HEK293 (cell line): ENCODE results near the gene INO80C.

ENCODE experiments used
- CTCF ChIA-PET: fragments of 350-600 bp; formaldehyde crosslinking; extraction: SDS; loops from one replicate; lab custom pipeline; 2021; ENCODE audit warnings: antibody characterized with exemption; lab: Yijun Ruan, JAX
- POLR2A ChIA-PET: fragments of 300-600 bp; formaldehyde crosslinking; extraction: SDS; loops from one replicate; lab custom pipeline; 2020; ENCODE audit warnings: antibody characterized with exemption, inconsistent platforms; lab: Yijun Ruan, JAX
- H3K27ac ChIP-seq: fragments of 200-500 bp; sonication (Bioruptor generic); 2 replicates; pipeline ENCODE4 v1.5.1; 2014; ENCODE audit warnings: low read depth, low read length, control low read depth, inconsistent platforms; ENCODE audit errors: extremely low read depth
- H3K36me3 ChIP-seq, 2 experiments: fragments of 200-500 bp in 1 of 2; sonication (Bioruptor generic) in 1 of 2; 1 replicate in 1 of 2; 2 replicates in 1 of 2; pipeline ENCODE4 v1.5.1; 2014 to 2017; ENCODE audit warnings: inconsistent platforms in 2 of 2, low read length in 2 of 2; ENCODE audit not compliant: control insufficient read depth in 2 of 2, insufficient read depth in 1 of 2
- H3K4me1 ChIP-seq: fragments of 200-500 bp; sonication (Bioruptor generic); 2 replicates; pipeline ENCODE4 v1.5.1; 2014; ENCODE audit warnings: mild to moderate bottlenecking, low read length, inconsistent platforms; ENCODE audit not compliant: control insufficient read depth, insufficient read depth
- H3K4me3 ChIP-seq: 2 replicates; pipeline ENCODE4 v1.5.1; 2011; ENCODE audit warnings: low read depth, mild to moderate bottlenecking, control low read depth, low read length, moderate library complexity
- H3K9me3 ChIP-seq: fragments of 200-500 bp; sonication (Bioruptor generic); 2 replicates; pipeline ENCODE4 v1.5.1; 2014; ENCODE audit warnings: low read depth, low read length, inconsistent platforms; ENCODE audit not compliant: control insufficient read depth, insufficient read depth
- HOXC10 ChIP-seq: sonication (generic); formaldehyde crosslinking; IDR thresholded peaks from 2 replicates; pipeline ENCODE4 v1.8.1; 2023; ENCODE audit warnings: mild to moderate bottlenecking, missing genetic modification reagents
- PRDM1 ChIP-seq: fragments of 450-650 bp; formaldehyde crosslinking; IDR thresholded peaks from 2 replicates; pipeline ENCODE4; 2016; ENCODE audit warnings: missing biosample characterization, missing genetic modification characterization
- REPIN1 ChIP-seq: fragments of 450-650 bp; formaldehyde crosslinking; IDR thresholded peaks from 2 replicates; pipeline ENCODE4 v1.5.1; 2017; ENCODE audit warnings: missing biosample characterization, missing genetic modification characterization, low read depth
- SP7 ChIP-seq: fragments of 450-650 bp; formaldehyde crosslinking; IDR thresholded peaks from 2 replicates; pipeline ENCODE4 v1.5.1; 2016; ENCODE audit warnings: missing biosample characterization, missing genetic modification characterization
- ZIC2 ChIP-seq: fragments of 450-650 bp; formaldehyde crosslinking; IDR thresholded peaks from 2 replicates; pipeline ENCODE4 v1.5.1; 2016; ENCODE audit warnings: missing biosample characterization, missing genetic modification characterization
- ZNF138 ChIP-seq: fragments of 450-650 bp; formaldehyde crosslinking; IDR thresholded peaks from 2 replicates; pipeline ENCODE4 v1.5.1; 2016; ENCODE audit warnings: missing biosample characterization, missing genetic modification characterization, borderline replicate concordance
- ZNF23 ChIP-seq: fragments of 450-650 bp; formaldehyde crosslinking; IDR thresholded peaks from 2 replicates; pipeline ENCODE4 v1.5.1; 2016; ENCODE audit warnings: missing biosample characterization, missing genetic modification characterization, borderline replicate concordance
- ZNF311 ChIP-seq: fragments of 450-650 bp; formaldehyde crosslinking; IDR thresholded peaks from 2 replicates; pipeline ENCODE4 v1.5.1; 2017; ENCODE audit warnings: missing biosample characterization, missing genetic modification characterization, borderline replicate concordance
- ZNF501 ChIP-seq: fragments of 450-650 bp; formaldehyde crosslinking; IDR thresholded peaks from 2 replicates; pipeline ENCODE4 v1.5.1; 2016; ENCODE audit warnings: missing biosample characterization, missing genetic modification characterization
- ZNF529 ChIP-seq: fragments of 450-650 bp; formaldehyde crosslinking; IDR thresholded peaks from 2 replicates; pipeline ENCODE4 v1.5.1; 2017; ENCODE audit warnings: missing genetic modification characterization, missing biosample characterization; ENCODE audit not compliant: insufficient replicate concordance
- ZNF530 ChIP-seq: fragments of 450-650 bp; formaldehyde crosslinking; IDR thresholded peaks from 2 replicates; pipeline ENCODE4 v1.5.1; 2016; ENCODE audit warnings: low read depth, missing biosample characterization, missing genetic modification characterization
- ZNF560 ChIP-seq: fragments of 450-650 bp; formaldehyde crosslinking; IDR thresholded peaks from 2 replicates; pipeline ENCODE4 v1.5.1; 2017; ENCODE audit warnings: missing biosample characterization, missing genetic modification characterization, borderline replicate concordance
- ZNF600 ChIP-seq: fragments of 450-650 bp; formaldehyde crosslinking; IDR thresholded peaks from 2 replicates; pipeline ENCODE4 v1.5.1; 2016; ENCODE audit warnings: missing biosample characterization, missing genetic modification characterization
- ZNF610 ChIP-seq: fragments of 450-650 bp; formaldehyde crosslinking; IDR thresholded peaks from 2 replicates; pipeline ENCODE4 v1.5.1; 2016; ENCODE audit warnings: missing biosample characterization, missing genetic modification characterization, borderline replicate concordance
- ZNF624 ChIP-seq: fragments of 450-650 bp; formaldehyde crosslinking; IDR thresholded peaks from 2 replicates; pipeline ENCODE4 v1.5.1; 2017; ENCODE audit warnings: missing biosample characterization, missing genetic modification characterization
- ZNF776 ChIP-seq: fragments of 450-650 bp; formaldehyde crosslinking; IDR thresholded peaks from 2 replicates; pipeline ENCODE4 v1.5.0; 2017; ENCODE audit warnings: missing biosample characterization, missing genetic modification characterization, borderline replicate concordance
- TF ChIP-seq, protein P1 (sequence below): fragments of 450-650 bp; formaldehyde crosslinking; IDR thresholded peaks from 2 replicates; pipeline ENCODE4 v1.5.1; 2016; ENCODE audit warnings: missing biosample characterization, missing genetic modification characterization
- TF ChIP-seq, protein P2 (sequence below): fragments of 450-650 bp; IDR thresholded peaks from 2 replicates; pipeline ENCODE4 v1.5.1; 2018; ENCODE audit warnings: missing biosample characterization, mild to moderate bottlenecking, missing genetic modification characterization
- TF ChIP-seq, protein P3 (sequence below): fragments of 450-650 bp; formaldehyde crosslinking; conservative IDR thresholded peaks from 2 replicates; pipeline ENCODE4 v1.5.1; 2016; ENCODE audit warnings: low read depth, missing biosample characterization, missing genetic modification characterization

The INO80C gene

DNA sequence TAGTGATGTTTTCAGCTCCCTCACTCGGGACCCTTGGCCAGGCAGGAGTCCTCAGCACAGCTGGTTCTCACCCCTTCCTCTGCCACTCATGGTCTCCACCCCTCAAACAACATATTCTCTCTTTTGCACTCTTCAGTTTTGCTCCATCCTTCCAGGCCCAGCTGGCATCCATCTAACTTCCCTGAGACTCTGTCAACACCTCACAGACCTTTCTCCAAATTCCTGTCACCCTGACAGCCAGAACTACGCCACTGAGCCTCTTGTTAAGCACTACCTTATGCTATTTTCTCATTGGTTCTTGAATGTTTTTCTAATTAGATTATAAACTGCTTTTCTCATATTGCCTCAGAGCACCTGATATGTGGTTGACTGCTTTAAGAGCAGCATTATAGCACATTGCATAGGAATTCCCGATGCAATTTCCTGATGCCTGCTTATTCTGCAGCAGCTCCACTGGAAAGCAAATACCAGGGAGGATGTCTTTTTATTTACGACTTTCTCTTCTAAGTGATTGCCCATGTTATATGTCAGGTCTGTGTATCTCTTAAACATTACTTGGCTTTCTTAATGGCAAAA lies 12.4 kb upstream of the INO80C start:
- H3K9me3 ChIP-seq: no peaks in the 10 kb centered on the region
- TF ChIP-seq, protein P1, sequence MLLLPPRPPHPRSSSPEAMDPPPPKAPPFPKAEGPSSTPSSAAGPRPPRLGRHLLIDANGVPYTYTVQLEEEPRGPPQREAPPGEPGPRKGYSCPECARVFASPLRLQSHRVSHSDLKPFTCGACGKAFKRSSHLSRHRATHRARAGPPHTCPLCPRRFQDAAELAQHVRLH (tag by site-specific recombination): no peak
- no peak for TF ChIP-seq PRDM1 (tag by site-specific recombination)
- TF ChIP-seq, all 188 proteins: peak for 0
- CTCF ChIA-PET: interaction anchor here (0.6 kb wide), 1 partner anchor 484 kb away, joined by 3 read pairs; no protein-coding TSS in a partner anchor
- no peaks in the 10 kb centered on the region for H3K4me1 ChIP-seq
- no peak overlapping the region for H3K4me3 ChIP-seq
- POLR2A ChIA-PET: interaction anchor here (1.4 kb wide), 1 partner anchor 13 kb away, joined by 4 read pairs; the partner anchor contains the start of gene INO80C
- no peak overlapping the region for H3K27ac ChIP-seq
- no peaks in the 10 kb centered on the region for H3K36me3 ChIP-seq

DNA sequence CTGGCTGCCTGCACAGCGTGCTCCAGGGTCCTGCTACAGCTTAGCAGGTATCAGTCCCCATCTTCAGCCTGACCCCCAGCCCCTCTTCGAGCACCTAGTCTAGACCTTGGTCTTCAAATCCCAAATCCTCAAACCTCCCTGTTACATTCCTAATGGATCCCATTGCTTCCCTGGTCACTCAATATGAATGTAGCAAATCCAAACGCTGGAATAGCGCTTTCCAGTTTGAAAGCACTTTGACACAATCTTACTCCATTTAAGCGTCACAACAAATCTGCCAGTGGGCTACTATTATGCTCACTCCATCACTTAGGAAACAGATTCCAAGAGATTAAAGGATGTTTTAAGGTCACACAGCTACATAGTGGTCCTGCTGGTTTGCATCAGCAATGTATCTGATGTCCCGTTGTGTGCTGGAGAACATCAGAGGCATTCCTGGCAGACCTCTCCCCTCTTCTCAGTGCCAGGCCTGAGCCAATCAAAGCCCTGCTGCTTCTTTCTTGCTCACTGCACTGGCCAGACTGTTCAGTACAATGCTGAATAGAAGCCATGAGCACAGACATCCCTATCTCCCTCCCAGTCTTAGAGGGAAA lies 11.1 kb upstream of the INO80C start:
- H3K4me3 ChIP-seq: no peak overlapping the region
- ChIA-PET POLR2A (interaction anchor here (1.4 kb wide), 1 partner anchor 11 kb away, joined by 4 read pairs; the partner anchor contains the start of gene INO80C), CTCF (interaction anchor here (0.6 to 0.7 kb wide), 2 partner anchors 53 to 83 kb away, joined by 3 read pairs; no protein-coding TSS in a partner anchor)
- no peak overlapping the region for H3K27ac ChIP-seq
- no peaks in the 10 kb centered on the region for H3K4me1 ChIP-seq
- no peaks in the 10 kb centered on the region for H3K36me3 ChIP-seq
- peak; percentile 29; the same call in 1 of the 2 replicates for TF ChIP-seq ZIC2 (tag by site-specific recombination)
- no peak for TF ChIP-seq HOXC10 (CRISPR knock-in tag)
- no peaks in the 10 kb centered on the region for H3K9me3 ChIP-seq

DNA sequence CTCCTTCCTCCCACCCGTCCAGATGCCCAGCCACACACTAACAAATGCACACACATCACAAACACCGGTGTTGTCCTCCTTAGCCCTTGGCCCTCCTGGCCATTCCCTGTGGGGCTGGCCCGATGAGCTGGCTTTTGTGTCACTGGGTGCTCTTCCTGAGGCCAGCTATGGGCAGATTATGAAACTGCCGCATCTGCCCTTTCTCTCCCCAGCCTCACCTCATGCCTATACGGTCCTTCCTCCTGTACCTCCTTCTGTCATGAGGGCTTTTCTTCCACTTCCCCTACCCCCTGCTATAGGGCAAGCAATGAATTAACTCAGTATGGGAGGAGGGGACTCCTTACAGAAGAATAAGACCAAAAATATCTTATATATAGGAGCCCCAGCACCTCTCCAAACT lies 10.3 kb upstream of the INO80C start:
- TF ChIP-seq ZNF501 (no peak), ZNF23 (tag by site-specific recombination) (no peak), ZNF610 (tag by site-specific recombination) (no peak), ZNF138 (tag by site-specific recombination) (no peak), REPIN1 (no peak), ZNF600 (tag by site-specific recombination) (no peak), ZNF530 (no peak), ZNF529 (tag by site-specific recombination) (no peak), ZNF311 (no peak)
- TF ChIP-seq, protein P2, sequence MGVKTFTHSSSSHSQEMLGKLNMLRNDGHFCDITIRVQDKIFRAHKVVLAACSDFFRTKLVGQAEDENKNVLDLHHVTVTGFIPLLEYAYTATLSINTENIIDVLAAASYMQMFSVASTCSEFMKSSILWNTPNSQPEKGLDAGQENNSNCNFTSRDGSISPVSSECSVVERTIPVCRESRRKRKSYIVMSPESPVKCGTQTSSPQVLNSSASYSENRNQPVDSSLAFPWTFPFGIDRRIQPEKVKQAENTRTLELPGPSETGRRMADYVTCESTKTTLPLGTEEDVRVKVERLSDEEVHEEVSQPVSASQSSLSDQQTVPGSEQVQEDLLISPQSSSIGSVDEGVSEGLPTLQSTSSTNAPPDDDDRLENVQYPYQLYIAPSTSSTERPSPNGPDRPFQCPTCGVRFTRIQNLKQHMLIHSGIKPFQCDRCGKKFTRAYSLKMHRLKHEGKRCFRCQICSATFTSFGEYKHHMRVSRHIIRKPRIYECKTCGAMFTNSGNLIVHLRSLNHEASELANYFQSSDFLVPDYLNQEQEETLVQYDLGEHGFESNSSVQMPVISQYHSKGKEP (tag by site-specific recombination): no peak
- CTCF ChIA-PET: interaction anchor here (0.7 kb wide), 1 partner anchor 83 kb away, joined by 3 read pairs; no protein-coding TSS in a partner anchor
- H3K4me1 ChIP-seq: no peaks in the 10 kb centered on the region
- H3K27ac ChIP-seq: no peak overlapping the region
- POLR2A ChIA-PET: interaction anchor here (1.8 kb wide), 1 partner anchor 10 kb away, joined by 5 read pairs; the partner anchor contains the start of gene INO80C
- no peaks in the 10 kb centered on the region for H3K9me3 ChIP-seq
- no peaks in the 10 kb centered on the region for H3K36me3 ChIP-seq
- H3K4me3 ChIP-seq: no peak overlapping the region

DNA sequence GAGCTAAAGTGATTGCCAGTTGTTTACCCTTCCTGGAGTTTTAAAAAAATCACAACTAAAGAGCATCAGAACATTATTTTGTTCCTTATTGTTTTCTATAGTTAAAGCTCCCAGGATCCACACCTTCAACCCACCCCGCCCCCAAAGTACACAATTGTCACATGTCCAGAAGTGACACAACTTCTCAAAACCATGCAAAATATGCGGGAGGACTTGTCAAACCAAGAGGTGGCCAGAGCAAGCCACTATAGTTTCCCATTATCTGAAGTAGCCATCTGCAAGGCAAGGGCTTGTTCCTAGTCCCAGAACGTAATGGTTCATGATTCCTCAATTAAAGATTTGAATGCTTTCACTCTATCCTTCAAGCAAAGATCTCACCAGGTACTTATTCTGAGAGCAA lies 9.9 kb upstream of the INO80C start:
- no peak overlapping the region for H3K4me3 ChIP-seq
- TF ChIP-seq, protein P3, sequence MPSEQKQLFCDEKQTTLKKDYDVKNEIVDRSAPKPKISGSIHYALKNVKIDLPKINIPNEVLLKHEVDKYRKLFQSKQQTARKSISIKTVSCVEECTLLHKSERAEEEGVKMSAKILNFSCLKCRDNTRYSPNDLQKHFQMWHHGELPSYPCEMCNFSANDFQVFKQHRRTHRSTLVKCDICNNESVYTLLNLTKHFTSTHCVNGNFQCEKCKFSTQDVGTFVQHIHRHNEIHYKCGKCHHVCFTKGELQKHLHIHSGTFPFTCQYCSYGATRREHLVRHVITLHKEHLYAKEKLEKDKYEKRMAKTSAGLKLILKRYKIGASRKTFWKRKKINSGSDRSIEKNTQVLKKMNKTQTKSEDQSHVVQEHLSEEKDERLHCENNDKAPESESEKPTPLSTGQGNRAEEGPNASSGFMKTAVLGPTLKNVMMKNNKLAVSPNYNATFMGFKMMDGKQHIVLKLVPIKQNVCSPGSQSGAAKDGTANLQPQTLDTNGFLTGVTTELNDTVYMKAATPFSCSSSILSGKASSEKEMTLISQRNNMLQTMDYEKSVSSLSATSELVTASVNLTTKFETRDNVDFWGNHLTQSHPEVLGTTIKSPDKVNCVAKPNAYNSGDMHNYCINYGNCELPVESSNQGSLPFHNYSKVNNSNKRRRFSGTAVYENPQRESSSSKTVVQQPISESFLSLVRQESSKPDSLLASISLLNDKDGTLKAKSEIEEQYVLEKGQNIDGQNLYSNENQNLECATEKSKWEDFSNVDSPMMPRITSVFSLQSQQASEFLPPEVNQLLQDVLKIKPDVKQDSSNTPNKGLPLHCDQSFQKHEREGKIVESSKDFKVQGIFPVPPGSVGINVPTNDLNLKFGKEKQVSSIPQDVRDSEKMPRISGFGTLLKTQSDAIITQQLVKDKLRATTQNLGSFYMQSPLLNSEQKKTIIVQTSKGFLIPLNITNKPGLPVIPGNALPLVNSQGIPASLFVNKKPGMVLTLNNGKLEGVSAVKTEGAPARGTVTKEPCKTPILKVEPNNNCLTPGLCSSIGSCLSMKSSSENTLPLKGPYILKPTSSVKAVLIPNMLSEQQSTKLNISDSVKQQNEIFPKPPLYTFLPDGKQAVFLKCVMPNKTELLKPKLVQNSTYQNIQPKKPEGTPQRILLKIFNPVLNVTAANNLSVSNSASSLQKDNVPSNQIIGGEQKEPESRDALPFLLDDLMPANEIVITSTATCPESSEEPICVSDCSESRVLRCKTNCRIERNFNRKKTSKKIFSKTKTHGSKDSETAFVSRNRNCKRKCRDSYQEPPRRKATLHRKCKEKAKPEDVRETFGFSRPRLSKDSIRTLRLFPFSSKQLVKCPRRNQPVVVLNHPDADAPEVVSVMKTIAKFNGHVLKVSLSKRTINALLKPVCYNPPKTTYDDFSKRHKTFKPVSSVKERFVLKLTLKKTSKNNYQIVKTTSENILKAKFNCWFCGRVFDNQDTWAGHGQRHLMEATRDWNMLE (tag by site-specific recombination): no peak
- no peak for TF ChIP-seq SP7 (tag by site-specific recombination)
- TF ChIP-seq ZNF776: no peak
- no peak for TF ChIP-seq ZNF624 (tag by site-specific recombination)
- no peak for TF ChIP-seq ZNF560 (tag by site-specific recombination)
- no peak overlapping the region for H3K27ac ChIP-seq
- H3K36me3 ChIP-seq: no peaks in the 10 kb centered on the region
- H3K9me3 ChIP-seq: no peaks in the 10 kb centered on the region
- ChIA-PET CTCF (no interaction called here), POLR2A (interaction anchor here (1.8 kb wide), 1 partner anchor 10 kb away, joined by 5 read pairs; the partner anchor contains the start of gene INO80C)
- no peaks in the 10 kb centered on the region for H3K4me1 ChIP-seq
